ENCODE measurements around the gene IRF9.
A peak's percentile ranks its signal among the peaks of the same experiment; 100 is the strongest.

The IRF9 gene

DNA sequence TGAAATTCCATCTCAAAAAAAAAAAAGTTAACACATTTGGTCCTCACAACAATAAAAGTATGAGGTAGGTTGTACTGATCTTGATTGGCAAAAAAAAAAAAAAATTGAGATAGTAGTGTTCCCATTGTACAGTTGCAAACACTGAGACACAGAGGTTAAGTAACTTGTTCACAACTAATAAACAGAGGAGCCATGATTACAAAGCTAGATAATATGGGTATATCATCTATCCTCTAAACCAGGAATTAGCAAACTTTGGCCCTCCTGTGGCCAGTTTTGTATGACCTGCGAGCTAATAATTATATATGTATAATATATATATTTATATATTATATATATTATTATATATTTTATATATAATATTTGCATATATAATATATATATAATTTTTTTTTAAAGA, 27.3 kb upstream of the IRF9 start:
- peaks cover 4% of the 10 kb centered on the region for H3K4me1 ChIP-seq
- TF ChIP-seq, protein P1, sequence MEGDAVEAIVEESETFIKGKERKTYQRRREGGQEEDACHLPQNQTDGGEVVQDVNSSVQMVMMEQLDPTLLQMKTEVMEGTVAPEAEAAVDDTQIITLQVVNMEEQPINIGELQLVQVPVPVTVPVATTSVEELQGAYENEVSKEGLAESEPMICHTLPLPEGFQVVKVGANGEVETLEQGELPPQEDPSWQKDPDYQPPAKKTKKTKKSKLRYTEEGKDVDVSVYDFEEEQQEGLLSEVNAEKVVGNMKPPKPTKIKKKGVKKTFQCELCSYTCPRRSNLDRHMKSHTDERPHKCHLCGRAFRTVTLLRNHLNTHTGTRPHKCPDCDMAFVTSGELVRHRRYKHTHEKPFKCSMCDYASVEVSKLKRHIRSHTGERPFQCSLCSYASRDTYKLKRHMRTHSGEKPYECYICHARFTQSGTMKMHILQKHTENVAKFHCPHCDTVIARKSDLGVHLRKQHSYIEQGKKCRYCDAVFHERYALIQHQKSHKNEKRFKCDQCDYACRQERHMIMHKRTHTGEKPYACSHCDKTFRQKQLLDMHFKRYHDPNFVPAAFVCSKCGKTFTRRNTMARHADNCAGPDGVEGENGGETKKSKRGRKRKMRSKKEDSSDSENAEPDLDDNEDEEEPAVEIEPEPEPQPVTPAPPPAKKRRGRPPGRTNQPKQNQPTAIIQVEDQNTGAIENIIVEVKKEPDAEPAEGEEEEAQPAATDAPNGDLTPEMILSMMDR (IDR thresholded peaks at IDR 0.05), result no peak
- no peak overlapping the region for H3K27ac ChIP-seq
- H3K9ac ChIP-seq, result no peak overlapping the region
- no peak overlapping the region for H3K4me2 ChIP-seq (ENCODE audit: low read length)
- no peak overlapping the region for H3K4me3 ChIP-seq (ENCODE audit: low read depth, low read length)
- H3K27me3 ChIP-seq (ENCODE audit: control insufficient read depth, insufficient read depth, low read length), result no peaks in the 10 kb centered on the region
- no peaks in the 10 kb centered on the region for H3K9me3 ChIP-seq (ENCODE audit: control insufficient read depth, low read length)
- no peaks in the 10 kb centered on the region for H3K36me3 ChIP-seq (ENCODE audit: control insufficient read depth, insufficient read depth, low read length)
- H3K79me2 ChIP-seq, result no peaks in the 10 kb centered on the region
- no peak overlapping the region for H2AFZ ChIP-seq

DNA sequence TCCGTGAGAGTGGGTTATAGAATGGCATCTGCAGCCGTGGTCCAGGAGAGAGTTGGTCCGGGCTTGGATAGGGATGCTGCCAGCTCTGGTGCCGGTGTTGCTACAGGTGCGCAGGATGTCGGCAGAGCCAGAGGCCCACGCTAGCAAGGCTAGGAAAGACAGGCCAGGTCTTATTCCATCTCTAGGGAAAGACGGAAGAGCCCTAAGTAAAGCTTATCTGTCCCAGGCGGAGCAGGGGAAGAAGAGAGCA, 25.6 kb upstream of the IRF9 start:
- Histone ChIP-seq H3K4me3 (ENCODE audit: low read depth, low read length) (peak overlapping the region; percentile 68), H3K4me1 (peaks cover 8% of the 10 kb centered on the region), H3K9ac (no peak overlapping the region)

DNA sequence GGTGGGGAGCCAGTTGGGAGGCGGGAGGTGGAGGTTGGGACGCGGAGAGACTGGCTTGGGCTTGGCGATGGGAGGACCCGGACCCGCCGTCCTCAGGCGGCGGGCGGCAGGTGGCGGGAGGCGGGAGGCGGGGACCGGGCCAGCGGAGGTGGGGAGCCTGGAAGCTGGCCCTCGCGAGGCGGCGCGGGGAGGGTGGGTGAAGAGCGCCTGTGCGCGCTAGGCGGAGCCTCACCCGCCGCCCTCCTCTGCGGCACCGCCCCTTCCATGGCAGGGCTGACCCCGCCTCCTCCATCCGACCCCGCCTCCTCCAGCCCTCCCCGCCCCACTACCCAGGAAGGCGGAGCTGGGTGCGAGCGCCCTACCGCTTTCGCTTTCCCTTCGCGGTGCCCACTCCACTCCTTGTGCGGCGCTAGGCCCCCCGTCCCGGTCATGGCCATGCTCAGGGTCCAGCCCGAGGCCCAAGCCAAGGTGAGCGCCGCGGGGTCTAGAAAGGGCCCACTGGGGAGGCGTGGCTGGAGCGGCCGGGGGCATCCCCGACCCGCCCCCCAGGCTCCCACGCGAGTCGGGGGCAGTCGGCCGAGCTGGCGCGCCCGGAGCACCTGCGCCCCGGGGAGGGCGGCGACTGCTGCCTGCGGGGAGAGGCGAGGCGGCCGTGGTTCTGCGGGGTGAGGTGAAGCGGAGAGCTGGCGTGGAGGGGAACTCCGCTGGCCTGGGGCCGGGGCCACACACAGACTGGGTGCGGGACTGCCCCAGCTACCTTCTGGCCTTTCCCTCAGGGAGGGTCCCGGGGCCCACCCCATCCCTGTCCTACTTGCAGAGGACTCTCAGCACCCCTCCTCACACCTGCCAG, 25.0 kb upstream of the IRF9 start, which contains the start of gene PSME1:
TSS of gene PSME1 (plus strand) at position 361 of the 850 bp plus-strand sequence. CDS start at position 430, 69 bp downstream.
- H3K36me3 ChIP-seq (ENCODE audit: control insufficient read depth, insufficient read depth, low read length), result no peaks in the 10 kb centered on the region
- H3K9ac ChIP-seq, result peak within 1 kb of the TSS; percentile 74
- H3K27me3 ChIP-seq (ENCODE audit: control insufficient read depth, insufficient read depth, low read length), result no peaks in the 10 kb centered on the region
- peak within 1 kb of the TSS; percentile 76 for H3K4me2 ChIP-seq (ENCODE audit: low read length)
- TF ChIP-seq, protein P1 (IDR thresholded peaks at IDR 0.05), result no peak
- peak within 1 kb of the TSS; percentile 89 for H2AFZ ChIP-seq
- H3K9me3 ChIP-seq (ENCODE audit: control insufficient read depth, low read length), result no peaks in the 10 kb centered on the region
- H3K27ac ChIP-seq, result peak within 1 kb of the TSS; percentile 76
- H3K4me1 ChIP-seq, result peaks cover 8% of the 10 kb centered on the region
- H3K4me3 ChIP-seq (ENCODE audit: low read depth, low read length), result peak within 1 kb of the TSS; percentile 68
- H3K79me2 ChIP-seq, result peaks cover 4% of the 10 kb centered on the region

More for the DNA sequence above, 25.6 kb upstream of the IRF9 start:
- peak overlapping the region; percentile 89 for H2AFZ ChIP-seq
- peaks cover 4% of the 10 kb centered on the region for H3K79me2 ChIP-seq
- peak overlapping the region; percentile 76 for H3K27ac ChIP-seq
- H3K27me3 ChIP-seq (ENCODE audit: control insufficient read depth, insufficient read depth, low read length), result no peaks in the 10 kb centered on the region
- no peaks in the 10 kb centered on the region for H3K9me3 ChIP-seq (ENCODE audit: control insufficient read depth, low read length)
- no peaks in the 10 kb centered on the region for H3K36me3 ChIP-seq (ENCODE audit: control insufficient read depth, insufficient read depth, low read length)
- H3K4me2 ChIP-seq (ENCODE audit: low read length), result peak overlapping the region; percentile 76
- TF ChIP-seq, protein P1 (IDR thresholded peaks at IDR 0.05), result no peak

DNA sequence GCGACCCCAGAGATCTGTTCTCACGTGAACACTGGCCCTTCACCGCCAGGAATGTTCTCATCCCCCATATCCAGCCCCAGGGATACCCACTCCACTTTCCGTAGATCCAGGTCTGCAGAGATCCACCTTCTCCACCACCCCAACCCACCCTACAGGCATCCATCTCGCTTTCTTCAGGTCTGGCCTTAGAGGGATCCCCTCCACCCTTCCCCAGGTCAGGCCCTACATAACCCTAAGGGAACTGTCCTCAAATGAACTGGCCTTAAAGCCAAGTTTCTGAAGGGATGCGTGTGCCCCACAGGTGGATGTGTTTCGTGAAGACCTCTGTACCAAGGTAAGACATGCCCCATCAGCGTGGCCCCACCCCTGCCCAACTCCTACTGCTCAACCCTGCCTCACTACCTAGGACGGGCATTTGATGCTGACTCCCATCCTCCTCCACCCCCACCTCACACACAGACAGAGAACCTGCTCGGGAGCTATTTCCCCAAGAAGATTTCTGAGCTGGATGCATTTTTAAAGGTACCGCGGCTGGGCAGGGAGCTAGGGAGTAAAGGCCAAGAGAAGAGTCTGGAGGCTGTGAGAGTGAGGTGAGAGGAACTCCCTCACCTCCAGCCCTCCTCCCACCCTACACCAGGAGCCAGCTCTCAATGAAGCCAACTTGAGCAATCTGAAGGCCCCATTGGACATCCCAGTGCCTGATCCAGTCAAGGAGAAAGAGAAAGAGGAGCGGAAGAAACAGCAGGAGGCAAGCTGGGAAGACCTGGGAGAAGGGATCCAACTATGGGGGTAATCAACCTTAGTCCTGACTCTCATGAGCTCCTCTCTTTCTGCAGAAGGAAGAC, 24.2 kb upstream of the IRF9 start:
- Histone ChIP-seq H3K9ac (peak overlapping the region; percentile 74), H2AFZ (peak overlapping the region; percentile 89), H3K27me3 (ENCODE audit: control insufficient read depth, insufficient read depth, low read length) (no peaks in the 10 kb centered on the region), H3K27ac (peak overlapping the region; percentile 76), H3K36me3 (ENCODE audit: control insufficient read depth, insufficient read depth, low read length) (no peaks in the 10 kb centered on the region), H3K4me1 (peaks cover 8% of the 10 kb centered on the region), H3K4me3 (ENCODE audit: low read depth, low read length) (peak overlapping the region; percentile 68), H3K9me3 (ENCODE audit: control insufficient read depth, low read length) (no peaks in the 10 kb centered on the region), H3K79me2 (peaks cover 4% of the 10 kb centered on the region), H3K4me2 (ENCODE audit: low read length) (peak overlapping the region; percentile 56)
- TF ChIP-seq, protein P1 (IDR thresholded peaks at IDR 0.05), result no peak
